CD4-positive, alpha-beta memory T cell (primary cell): Measurements from ENCODE around the gene ODF4. TPM values are rescaled to one million over a fixed set of nuclear protein-coding genes. Genes with fewer than 3 reads are reported as not detected.

Experiments
- CTCF ChIA-PET: fragments of 350-600 bp; sonication (Branson Sonifier 250); formaldehyde crosslinking; loops from one replicate; lab custom pipeline; 2021; ENCODE audit warnings: inconsistent platforms; ENCODE audit not compliant: partially characterized antibody; lab: Charles Lee
- POLR2A ChIA-PET: fragments of 350-600 bp; sonication (Branson Sonifier 250); formaldehyde crosslinking; loops from one replicate; lab custom pipeline; 2021; ENCODE audit not compliant: partially characterized antibody; lab: Charles Lee
- DNase-seq, 5 donors: peaks; one replicate each; pipeline versions ENCODE4 v3.0.0 to v3.0.0-alpha.2; 2020 to 2022; ENCODE audit warnings: mixed read lengths in 1 of 5
- H3K27ac ChIP-seq: one replicate; pipeline ENCODE4 v1.7.0; 2013; ENCODE audit warnings: low read depth, low read length
- H3K27me3 ChIP-seq: 2 replicates; pipeline ENCODE4 v1.7.0; 2013; ENCODE audit warnings: mild to moderate bottlenecking, low read length, moderate library complexity; ENCODE audit not compliant: insufficient read depth
- H3K36me3 ChIP-seq: 2 replicates; pipeline ENCODE4 v1.7.0; 2013; ENCODE audit warnings: mild to moderate bottlenecking, low read length, moderate library complexity; ENCODE audit not compliant: insufficient read depth
- H3K4me1 ChIP-seq: 2 replicates; pipeline ENCODE4 v1.7.0; 2013; ENCODE audit warnings: mild to moderate bottlenecking, low read length, moderate library complexity; ENCODE audit not compliant: insufficient read depth
- H3K4me3 ChIP-seq, 2 donors: one replicate each; pipeline ENCODE4 v1.7.0; 2013; ENCODE audit warnings: low read length in 2 of 2, mild to moderate bottlenecking in 1 of 2
- H3K9me3 ChIP-seq, 2 donors: one replicate each; pipeline ENCODE4 v1.7.0; 2013; ENCODE audit warnings: low read length in 2 of 2, control low read depth in 1 of 2; ENCODE audit not compliant: control insufficient read depth in 1 of 2
- H3K27ac Mint-ChIP-seq, 7 donors: one replicate each; pipeline ENCODE4 v1.8.0; 2020 to 2021; ENCODE audit warnings: mixed read lengths in 7 of 7, mild to moderate bottlenecking in 6 of 7, inconsistent platforms in 3 of 7, moderate library complexity in 3 of 7
- H3K27me3 Mint-ChIP-seq, 2 donors: one replicate each; pipeline ENCODE4 v1.8.0; 2020 to 2021; ENCODE audit warnings: mixed read lengths in 2 of 2
- H3K36me3 Mint-ChIP-seq, 2 donors: one replicate each; pipeline ENCODE4 v1.8.0; 2020 to 2021; ENCODE audit warnings: mixed read lengths in 2 of 2, inconsistent platforms in 1 of 2, mild to moderate bottlenecking in 1 of 2
- H3K4me1 Mint-ChIP-seq, 4 donors: one replicate each; pipeline ENCODE4 v1.8.0; 2020 to 2021; ENCODE audit warnings: mixed read lengths in 4 of 4, mild to moderate bottlenecking in 1 of 4
- H3K4me3 Mint-ChIP-seq, 8 donors: one replicate each; pipeline ENCODE4 v1.8.0; 2020 to 2021; ENCODE audit warnings: mixed read lengths in 8 of 8, mild to moderate bottlenecking in 7 of 8, moderate library complexity in 6 of 8, inconsistent platforms in 3 of 8
- H3K9me3 Mint-ChIP-seq, 8 donors: one replicate each; pipeline ENCODE4 v1.8.0; 2020 to 2021; ENCODE audit warnings: mixed read lengths in 8 of 8, mild to moderate bottlenecking in 5 of 8, inconsistent platforms in 3 of 8, moderate library complexity in 1 of 8
- intact Hi-C: fragments of 100-400 bp; cut with micrococcal nuclease; formaldehyde crosslinking; loops from one replicate; pipeline ENCODE4 v1.15.1; 2023
- polyA plus RNA-seq, 2 donors: library from polyadenylated mRNA; unstranded; fragments of 300-500 nt; fragmentation: Illumina TruSeq; gene quantifications; one replicate each; pipeline ENCODE4 v1.2.3, GENCODE V29; 2021
- total RNA-seq, 2 experiments: library from RNA; stranded (reverse); gene quantifications; one replicate each; pipeline ENCODE4 v1.2.3, GENCODE V29; 2021

Gene ODF4, protein sequence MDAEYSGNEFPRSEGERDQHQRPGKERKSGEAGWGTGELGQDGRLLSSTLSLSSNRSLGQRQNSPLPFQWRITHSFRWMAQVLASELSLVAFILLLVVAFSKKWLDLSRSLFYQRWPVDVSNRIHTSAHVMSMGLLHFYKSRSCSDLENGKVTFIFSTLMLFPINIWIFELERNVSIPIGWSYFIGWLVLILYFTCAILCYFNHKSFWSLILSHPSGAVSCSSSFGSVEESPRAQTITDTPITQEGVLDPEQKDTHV
- total RNA-seq (not detected), polyA plus RNA-seq (not detected)

DNA sequence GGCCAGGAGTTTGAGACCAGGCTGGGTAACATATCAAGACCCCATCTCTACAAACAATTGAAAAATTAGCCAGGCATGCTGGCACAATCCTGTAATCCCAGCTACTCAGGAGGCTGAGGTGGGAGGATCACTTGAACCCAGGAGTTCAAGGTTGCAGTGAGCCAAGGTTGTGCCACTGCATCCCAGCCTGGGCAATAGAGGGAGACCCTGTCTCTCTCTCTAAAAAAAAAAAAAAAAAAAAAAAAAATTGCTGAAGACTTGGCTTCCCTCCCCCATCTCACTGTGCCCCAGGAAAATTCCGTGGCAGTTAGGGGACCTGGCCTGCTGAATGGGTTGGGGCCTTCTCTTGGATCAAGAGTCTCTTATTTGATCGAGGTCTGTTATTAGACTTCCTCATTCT, at the start of gene ODF4:
Gene ODF4, plus strand, starts transcription at position 301 of the 400 bp plus-strand sequence. CDS start 212 bp downstream, outside the sequence.
- Histone ChIP-seq H3K27ac (no peak within 1 kb of the TSS), H3K9me3 (no peaks in the 10 kb centered on the region), H3K27me3 (no peaks in the 10 kb centered on the region), H3K4me3 (no peak within 1 kb of the TSS), H3K36me3 (no peaks in the 10 kb centered on the region), H3K4me1 (no peaks in the 10 kb centered on the region)
- no peak for DNase-seq
- Mint-ChIP-seq H3K27me3 (peaks cover 1 to 4% of the 10 kb centered on the region in 2 donors), H3K27ac (peak within 1 kb of the TSS in 2 of 7 donors; percentile 10 to 41), H3K4me3 (no peak within 1 kb of the TSS), H3K36me3 (no peaks in the 10 kb centered on the region), H3K4me1 (peaks cover 0 to 8% (median 7%) of the 10 kb centered on the region in 4 donors), H3K9me3 (no peaks in the 10 kb centered on the region)
- ChIA-PET CTCF (no interaction called here), POLR2A (no interaction called here)
- intact Hi-C loops: no loop called here

GRCh38 chr17:8290043-8290442, 49.6 kb upstream of the ODF4 start:
- Histone ChIP-seq H3K36me3 (no peaks in the 10 kb centered on the region), H3K27me3 (no peaks in the 10 kb centered on the region), H3K4me1 (peaks cover 40% of the 10 kb centered on the region), H3K4me3 (no peak overlapping the region), H3K27ac (no peak overlapping the region), H3K9me3 (no peaks in the 10 kb centered on the region)
- peaks cover 0 to 7% of the 10 kb centered on the region in 2 donors for H3K36me3 Mint-ChIP-seq
- ChIA-PET CTCF (no interaction called here), POLR2A (interaction anchor here (1.0 to 6.9 kb wide), 2 partner anchors 44 to 68 kb away, joined by 3 to 100 read pairs; partner anchors contain the start of genes CTC1 and PFAS)
- DNase-seq: no peak
- H3K27ac Mint-ChIP-seq: peak overlapping the region in 5 of 7 donors; percentile 9 to 75 (median 57)
- intact Hi-C loops: no loop called here
- H3K4me1 Mint-ChIP-seq: peaks cover 21 to 64% (median 43%) of the 10 kb centered on the region in 4 donors
- H3K4me3 Mint-ChIP-seq: peak overlapping the region; percentile 17 to 98 (median 97)
- no peaks in the 10 kb centered on the region for H3K27me3 Mint-ChIP-seq
- H3K9me3 Mint-ChIP-seq: no peaks in the 10 kb centered on the region

GRCh38 chr17:8292639-8293395, 46.8 kb upstream of the ODF4 start:
- no peak for DNase-seq
- ChIA-PET POLR2A (interaction anchor here (0.8 to 1.3 kb wide), 3 partner anchors 43 to 70 kb away, joined by 3 to 5 read pairs (median 3); partner anchors contain the start of genes CTC1 and PFAS), CTCF (interaction anchor here (0.6 to 8.9 kb wide), 3 partner anchors 8 to 65 kb away, joined by 3 to 116 read pairs (median 4); partner anchors contain the start of genes CTC1 and PFAS)
- H3K27me3 Mint-ChIP-seq: no peaks in the 10 kb centered on the region
- Histone ChIP-seq H3K9me3 (no peaks in the 10 kb centered on the region), H3K27me3 (no peaks in the 10 kb centered on the region), H3K4me1 (peaks cover 39% of the 10 kb centered on the region), H3K4me3 (no peak overlapping the region), H3K36me3 (no peaks in the 10 kb centered on the region), H3K27ac (no peak overlapping the region)
- H3K27ac Mint-ChIP-seq: peak overlapping the region in 6 of 7 donors; percentile 25 to 85 (median 65)
- intact Hi-C loops: no loop called here
- H3K4me3 Mint-ChIP-seq: peak overlapping the region in 5 of 8 donors; percentile 15 to 64 (median 29)
- peaks cover 22 to 70% (median 41%) of the 10 kb centered on the region in 4 donors for H3K4me1 Mint-ChIP-seq
- H3K9me3 Mint-ChIP-seq: no peaks in the 10 kb centered on the region
- peaks cover 0 to 7% of the 10 kb centered on the region in 2 donors for H3K36me3 Mint-ChIP-seq

GRCh38 chr17:8294361-8294760, 45.3 kb upstream of the ODF4 start:
- POLR2A ChIA-PET: interaction anchor here (1.1 to 3.3 kb wide), 14 partner anchors 46 to 215 kb away, joined by 3 to 107 read pairs (median 10); partner anchors contain the start of genes BORCS6, CTC1, PER1 and PFAS
- Histone ChIP-seq H3K4me1 (peaks cover 31% of the 10 kb centered on the region), H3K27me3 (no peaks in the 10 kb centered on the region), H3K9me3 (no peaks in the 10 kb centered on the region), H3K36me3 (no peaks in the 10 kb centered on the region), H3K27ac (peak overlapping the region; percentile 73), H3K4me3 (no peak overlapping the region)
- Mint-ChIP-seq H3K4me3 (peak overlapping the region; percentile 91 to 97 (median 94)), H3K27me3 (no peaks in the 10 kb centered on the region), H3K9me3 (no peaks in the 10 kb centered on the region), H3K27ac (peak overlapping the region; percentile 92 to 98 (median 96)), H3K36me3 (peaks cover 0 to 3% of the 10 kb centered on the region in 2 donors), H3K4me1 (peaks cover 20 to 55% (median 33%) of the 10 kb centered on the region in 4 donors)
- DNase-seq: no peak
- intact Hi-C loops: no loop called here
- CTCF ChIA-PET: interaction anchor here (1.4 to 8.9 kb wide), 10 partner anchors 8 to 234 kb away, joined by 3 to 116 read pairs (median 10); partner anchors contain the start of genes ALOXE3, CTC1 and PFAS

- Histone ChIP-seq H3K9me3 (no peaks in the 10 kb centered on the region), H3K36me3 (no peaks in the 10 kb centered on the region), H3K27ac (peak overlapping the region; percentile 73), H3K27me3 (no peaks in the 10 kb centered on the region), H3K4me3 (peak overlapping the region; percentile 78 to 92), H3K4me1 (peaks cover 26% of the 10 kb centered on the region)
- POLR2A ChIA-PET: interaction anchor here (0.7 to 3.3 kb wide), 34 partner anchors 9 to 667 kb away, joined by 3 to 107 read pairs (median 4); partner anchors contain the start of genes AURKB, BORCS6, CTC1 and PER1
- no peak for DNase-seq
- intact Hi-C loops: loop anchor here (1.0 to 5.0 kb wide), 2 partner anchors 46 to 223 kb away; partner anchors contain the start of gene PFAS
- Mint-ChIP-seq H3K9me3 (no peaks in the 10 kb centered on the region), H3K4me1 (peaks cover 18 to 50% (median 29%) of the 10 kb centered on the region in 4 donors), H3K27me3 (no peaks in the 10 kb centered on the region), H3K36me3 (peaks cover 0 to 3% of the 10 kb centered on the region in 2 donors), H3K4me3 (peak overlapping the region; percentile 91 to 97 (median 94)), H3K27ac (peak overlapping the region; percentile 92 to 98 (median 96))
- CTCF ChIA-PET: interaction anchor here (0.6 to 8.9 kb wide), 22 partner anchors 9 to 379 kb away, joined by 3 to 116 read pairs (median 5); partner anchors contain the start of genes ALOXE3, AURKB, BORCS6 and CTC1
Measured at GRCh38 chr17:8294814-8295316, 44.8 kb upstream of the ODF4 start.

- CTCF ChIA-PET: interaction anchor here (0.7 to 8.9 kb wide), 26 partner anchors 13 to 240 kb away, joined by 3 to 116 read pairs (median 6); partner anchors contain the start of genes ALOXE3, BORCS6, CTC1 and HES7
- no peak for DNase-seq
- Mint-ChIP-seq H3K9me3 (no peaks in the 10 kb centered on the region), H3K4me3 (peak overlapping the region in 1 of 8 donors; percentile 2), H3K36me3 (no peaks in the 10 kb centered on the region), H3K27me3 (peaks cover 0 to 1% of the 10 kb centered on the region in 2 donors), H3K4me1 (peaks cover 7 to 21% (median 14%) of the 10 kb centered on the region in 4 donors), H3K27ac (peak overlapping the region; percentile 47 to 90 (median 78))
- H3K27me3 ChIP-seq: no peaks in the 10 kb centered on the region
- intact Hi-C loops: loop anchor here (1.0 to 2.0 kb wide), 8 partner anchors 53 to 239 kb away; no protein-coding TSS in a partner anchor
- no peak overlapping the region for H3K4me3 ChIP-seq
- H3K36me3 ChIP-seq: no peaks in the 10 kb centered on the region
- H3K4me1 ChIP-seq: peaks cover 7% of the 10 kb centered on the region
- POLR2A ChIA-PET: interaction anchor here (0.5 to 5.0 kb wide), 7 partner anchors 12 to 181 kb away, joined by 3 to 34 read pairs (median 4); partner anchors contain the start of genes AURKB, CTC1, PFAS and RANGRF
- H3K27ac ChIP-seq: no peak overlapping the region
- no peaks in the 10 kb centered on the region for H3K9me3 ChIP-seq
Measured at GRCh38 chr17:8300226-8300625, 39.4 kb upstream of the ODF4 start.
